Erythroblast (primary cell): ENCODE data around the gene SOCS6.
"Not testable (repeated sequence)": the region's sequence is repeated elsewhere in the genome, so short reads cannot be mapped to it uniquely, and the experiment has no call there.

Source experiments
- GATA1 ChIP-seq: IDR thresholded peaks from 2 replicates; pipeline ENCODE4 v1.6.1; 2011; ENCODE audit warnings: low read depth, mild to moderate bottlenecking, control low read depth, low read length, moderate library complexity
- POLR2A ChIP-seq: IDR thresholded peaks from 2 replicates; pipeline ENCODE4 v1.6.1; 2011; ENCODE audit warnings: mild to moderate bottlenecking, low read length

DNA sequence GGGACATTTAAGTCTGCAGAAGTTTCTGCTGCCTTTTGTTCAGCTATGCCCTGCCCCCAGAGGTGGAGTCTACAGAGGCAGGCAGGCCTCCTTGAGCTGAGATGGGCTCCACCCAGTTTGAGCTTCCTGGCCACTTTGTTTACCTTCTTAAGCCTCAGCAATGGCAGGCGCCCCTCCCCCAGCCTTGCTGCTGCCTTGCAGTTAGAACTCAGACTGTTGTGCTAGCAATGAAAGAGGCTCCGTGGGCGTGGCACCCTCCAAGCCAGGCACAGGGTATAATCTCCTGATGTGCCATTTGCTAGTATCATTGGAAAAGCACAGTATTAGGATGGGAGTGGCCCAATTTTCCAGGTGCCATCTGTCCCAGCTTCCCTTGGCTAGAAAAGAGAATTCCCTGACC lies 59.6 kb downstream of the SOCS6 start:
- not testable (repeated sequence) for TF ChIP-seq POLR2A, GATA1
